ENCODE data around the gene LRRK1.

DNA sequence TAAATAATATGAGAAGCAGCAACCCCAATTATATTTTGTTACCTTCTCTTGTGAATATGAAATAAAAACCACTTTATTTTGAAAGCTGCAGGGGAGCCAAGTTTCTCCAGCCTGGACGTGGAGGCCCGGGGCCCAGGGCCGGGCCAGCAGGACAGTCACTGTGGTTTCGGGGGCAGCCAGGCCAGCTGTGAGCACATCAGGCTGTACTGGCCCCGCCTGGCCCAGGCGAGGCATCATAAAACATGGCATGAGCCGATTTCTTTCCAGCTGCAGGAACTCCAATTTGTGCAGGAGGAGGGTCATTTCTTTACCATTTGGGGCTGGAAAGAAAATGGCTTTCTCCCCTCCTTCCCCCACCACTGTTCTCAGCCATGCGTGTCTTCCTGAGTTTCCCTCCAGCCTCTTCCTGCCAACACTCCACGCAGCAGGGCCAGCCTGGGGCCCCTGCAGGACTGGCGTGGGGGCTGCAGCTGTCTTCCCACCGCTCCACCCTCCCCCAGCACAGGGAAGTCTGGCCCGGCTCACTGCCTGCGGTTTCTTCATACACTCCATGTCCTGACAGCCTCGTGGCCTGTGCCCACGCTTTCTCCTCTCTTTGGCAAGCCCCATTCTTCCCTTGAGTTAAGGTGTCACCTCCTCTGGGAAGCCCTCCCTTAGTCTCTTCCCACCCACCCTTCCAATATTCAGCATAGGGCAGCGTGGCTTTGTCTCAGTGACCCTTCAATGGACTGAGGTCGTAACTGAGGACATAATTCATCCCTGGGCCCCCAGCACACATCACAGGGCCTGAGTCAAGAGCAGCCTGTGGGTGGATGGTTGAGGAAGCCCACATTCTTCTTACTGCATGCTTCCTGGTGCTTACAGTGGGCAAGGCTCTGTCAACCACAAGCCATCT lies 196.9 kb downstream of the LRRK1 start:
- TF ChIP-seq POLR2A (IDR thresholded peaks at IDR 0.05; ENCODE audit: low read length): no peak
- no peak for TF ChIP-seq GATA1 (IDR thresholded peaks at IDR 0.05; ENCODE audit: low read depth, low read length)
